ENCODE measurements around the gene PLCD4. TPM values are rescaled to one million over a fixed set of nuclear protein-coding genes. Genes with fewer than 3 reads are reported as not detected.

Gene PLCD4
- 1 to 10 TPM in 3 of 4 donors, under 1 TPM in 1; 0.55 to 2.5 (median 1.5) TPM for total RNA-seq

- H3K36me3 ChIP-seq: no peaks in the 10 kb centered on the region
- peaks cover 18% of the 10 kb centered on the region for H3K4me1 ChIP-seq
- WGBS: 7% methylated on average over 8 of the region's 8 CpGs
- TF ChIP-seq POLR2A (IDR thresholded peaks at IDR 0.05) (no peak), POLR2AphosphoS5 (IDR thresholded peaks at IDR 0.05) (no peak), EP300 (IDR thresholded peaks at IDR 0.05) (no peak), CTCF (IDR thresholded peaks at IDR 0.05) (no peak)
- peak within 1 kb of the TSS; percentile 63 for H3K27ac ChIP-seq
- H3K27me3 ChIP-seq: no peaks in the 10 kb centered on the region
- DNase-seq (ENCODE audit: low spot score in 2 of 2): no peak
- peak within 1 kb of the TSS; percentile 4 for H3K4me3 ChIP-seq
- H3K9me3 ChIP-seq: no peaks in the 10 kb centered on the region
Observed at GRCh38 chr2:218607436-218608115, at the start of gene PLCD4. Gene PLCD4, plus strand, starts transcription at chr2:218607899. Its CDS starts 7,841 bp downstream, at chr2:218615740.

- DNase-seq (ENCODE audit: low spot score in 2 of 2): no peak
- no peaks in the 10 kb centered on the region for H3K4me1 ChIP-seq
- TF ChIP-seq EP300 (IDR thresholded peaks at IDR 0.05) (no peak), CTCF (IDR thresholded peaks at IDR 0.05) (no peak)
- peaks cover 55% of the 10 kb centered on the region for H3K36me3 ChIP-seq
- no peak overlapping the region for H3K4me3 ChIP-seq
- WGBS: 62% methylated on average over 2 of the region's 2 CpGs
- no peaks in the 10 kb centered on the region for H3K27me3 ChIP-seq
- H3K9me3 ChIP-seq: no peaks in the 10 kb centered on the region
- no peak overlapping the region for H3K27ac ChIP-seq
Observed at GRCh38 chr2:218557941-218558340, 49.8 kb upstream of the PLCD4 start.

DNA sequence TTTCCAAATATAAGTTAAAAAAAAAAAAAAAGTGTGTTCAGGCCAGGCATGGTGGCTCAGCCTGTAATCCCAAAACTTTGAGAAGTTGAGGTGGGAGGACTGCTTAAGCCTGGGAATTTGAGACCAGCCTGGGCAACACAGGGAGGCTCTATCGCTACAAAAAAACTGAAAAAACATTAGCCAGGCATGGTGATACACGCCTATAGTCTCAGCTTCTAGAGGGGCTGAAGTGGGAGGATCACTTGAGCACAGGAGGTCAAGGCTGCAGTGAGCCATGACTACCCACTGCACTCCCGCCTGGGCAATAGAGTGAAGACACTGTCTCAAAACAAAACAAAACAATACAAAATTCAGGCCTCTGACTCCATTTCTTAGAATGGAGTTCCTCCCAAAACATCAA is 48.7 kb upstream of the PLCD4 start:
- TF ChIP-seq CTCF (IDR thresholded peaks at IDR 0.05) (no peak), EP300 (IDR thresholded peaks at IDR 0.05) (no peak), POLR2A (IDR thresholded peaks at IDR 0.05) (no peak), POLR2AphosphoS5 (IDR thresholded peaks at IDR 0.05) (no peak)
- H3K9me3 ChIP-seq: no peaks in the 10 kb centered on the region
- DNase-seq (ENCODE audit: low spot score in 2 of 2): no peak
- peaks cover 46% of the 10 kb centered on the region for H3K36me3 ChIP-seq
- no peaks in the 10 kb centered on the region for H3K27me3 ChIP-seq
- no peak overlapping the region for H3K4me3 ChIP-seq
- 93% methylated on average over 3 of the region's 3 CpGs for WGBS
- H3K4me1 ChIP-seq: no peaks in the 10 kb centered on the region
- H3K27ac ChIP-seq: no peak overlapping the region

DNA sequence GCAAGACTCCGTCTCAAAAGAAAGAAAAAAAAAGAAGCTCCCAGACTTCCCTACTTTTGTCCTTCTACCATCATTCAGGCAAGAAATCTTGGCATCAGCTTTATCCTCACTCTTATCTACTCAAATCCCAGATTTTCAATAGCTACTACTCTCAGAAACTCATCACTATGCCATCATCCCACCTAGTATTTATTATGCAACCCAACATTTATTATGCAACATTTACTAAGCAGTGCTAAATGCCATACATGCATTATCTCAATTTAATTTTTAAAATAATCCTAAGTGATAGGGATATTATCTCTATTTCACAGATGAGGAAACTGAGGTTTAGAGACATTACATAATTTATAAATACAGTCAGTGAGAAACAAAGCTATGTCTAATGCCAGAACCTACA is 43.6 kb upstream of the PLCD4 start:
- H3K36me3 ChIP-seq: peaks cover 23% of the 10 kb centered on the region
- H3K9me3 ChIP-seq: no peaks in the 10 kb centered on the region
- no peak overlapping the region for H3K27ac ChIP-seq
- no peaks in the 10 kb centered on the region for H3K27me3 ChIP-seq
- H3K4me3 ChIP-seq: no peak overlapping the region
- 87% methylated on average over 1 of the region's 1 CpG for WGBS
- no peak for DNase-seq (ENCODE audit: low spot score in 2 of 2)
- no peak for TF ChIP-seq EP300 (IDR thresholded peaks at IDR 0.05)
- no peak for TF ChIP-seq CTCF (IDR thresholded peaks at IDR 0.05)
- no peak for TF ChIP-seq POLR2A (IDR thresholded peaks at IDR 0.05)
- TF ChIP-seq POLR2AphosphoS5 (IDR thresholded peaks at IDR 0.05): no peak
- peaks cover 11% of the 10 kb centered on the region for H3K4me1 ChIP-seq

DNA sequence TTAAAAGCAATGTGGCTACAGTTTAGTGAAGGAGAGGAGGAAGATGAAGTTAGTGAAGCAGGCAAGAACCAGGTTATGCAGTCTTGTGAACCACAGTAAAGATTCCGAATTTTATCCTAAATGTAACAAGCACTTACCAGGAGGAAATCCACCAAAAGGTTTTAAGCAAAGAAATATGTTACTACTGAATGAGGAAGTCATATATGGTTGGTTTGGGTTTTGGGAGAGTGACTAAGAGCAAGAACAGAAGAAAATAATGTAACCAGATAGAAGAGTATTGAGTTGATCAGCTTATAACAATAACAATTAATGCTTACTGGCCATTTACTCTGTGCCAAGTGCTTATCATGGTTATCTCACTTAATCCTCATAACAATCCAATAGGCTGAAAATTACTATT is 41.4 kb upstream of the PLCD4 start:
- H3K4me1 ChIP-seq: peaks cover 33% of the 10 kb centered on the region
- no peak for DNase-seq (ENCODE audit: low spot score in 2 of 2)
- no peak for TF ChIP-seq EP300 (IDR thresholded peaks at IDR 0.05)
- no peak for TF ChIP-seq POLR2A (IDR thresholded peaks at IDR 0.05)
- no peak for TF ChIP-seq POLR2AphosphoS5 (IDR thresholded peaks at IDR 0.05)
- 74% methylated on average over 1 of the region's 1 CpG for WGBS
- H3K27me3 ChIP-seq: no peaks in the 10 kb centered on the region
- no peak overlapping the region for H3K27ac ChIP-seq
- H3K36me3 ChIP-seq: peaks cover 3% of the 10 kb centered on the region
- H3K4me3 ChIP-seq: no peak overlapping the region
- H3K9me3 ChIP-seq: no peaks in the 10 kb centered on the region

Data from suprapubic skin (tissue), 4 donors.